Central memory CD8-positive, alpha-beta T cell (primary cell): ENCODE data around the gene TSR3.
"Not testable (repeated sequence)": the region's sequence is repeated elsewhere in the genome, so short reads cannot be mapped to it uniquely, and the experiment has no call there.

Source experiments
- ATAC-seq: fragments of 150-1000 bp; cut with Tn5 transposase; replicated peaks from 2 replicates; pipeline ENCODE4 v1.10.0; 2022; ENCODE audit warnings: mild to moderate bottlenecking, moderate FRiP score, moderate number of reproducible peaks; ENCODE audit not compliant: poor library complexity, severe bottlenecking; ENCODE audit errors: extremely low read depth
- DNase-seq, 2 donors: peaks; one replicate each; pipeline ENCODE4 v3.0.0; 2021; ENCODE audit warnings: low spot score in 2 of 2
- H3K27ac Mint-ChIP-seq: one replicate; pipeline ENCODE4 v1.8.0; 2022; ENCODE audit warnings: low read depth, mild to moderate bottlenecking, moderate library complexity, mixed read lengths
- H3K27me3 Mint-ChIP-seq: one replicate; pipeline ENCODE4 v1.8.0; 2022; ENCODE audit warnings: mixed read lengths
- H3K36me3 Mint-ChIP-seq: one replicate; pipeline ENCODE4 v1.8.0; 2022; ENCODE audit warnings: mild to moderate bottlenecking, moderate library complexity, mixed read lengths; ENCODE audit not compliant: insufficient read depth
- H3K4me1 Mint-ChIP-seq: one replicate; pipeline ENCODE4 v1.8.0; 2022; ENCODE audit warnings: mixed read lengths
- H3K4me3 Mint-ChIP-seq: one replicate; pipeline ENCODE4 v1.8.0; 2022; ENCODE audit warnings: mild to moderate bottlenecking, moderate library complexity, mixed read lengths
- H3K9me3 Mint-ChIP-seq: one replicate; pipeline ENCODE4 v1.8.0; 2022; ENCODE audit warnings: mixed read lengths

Gene TSR3

DNA sequence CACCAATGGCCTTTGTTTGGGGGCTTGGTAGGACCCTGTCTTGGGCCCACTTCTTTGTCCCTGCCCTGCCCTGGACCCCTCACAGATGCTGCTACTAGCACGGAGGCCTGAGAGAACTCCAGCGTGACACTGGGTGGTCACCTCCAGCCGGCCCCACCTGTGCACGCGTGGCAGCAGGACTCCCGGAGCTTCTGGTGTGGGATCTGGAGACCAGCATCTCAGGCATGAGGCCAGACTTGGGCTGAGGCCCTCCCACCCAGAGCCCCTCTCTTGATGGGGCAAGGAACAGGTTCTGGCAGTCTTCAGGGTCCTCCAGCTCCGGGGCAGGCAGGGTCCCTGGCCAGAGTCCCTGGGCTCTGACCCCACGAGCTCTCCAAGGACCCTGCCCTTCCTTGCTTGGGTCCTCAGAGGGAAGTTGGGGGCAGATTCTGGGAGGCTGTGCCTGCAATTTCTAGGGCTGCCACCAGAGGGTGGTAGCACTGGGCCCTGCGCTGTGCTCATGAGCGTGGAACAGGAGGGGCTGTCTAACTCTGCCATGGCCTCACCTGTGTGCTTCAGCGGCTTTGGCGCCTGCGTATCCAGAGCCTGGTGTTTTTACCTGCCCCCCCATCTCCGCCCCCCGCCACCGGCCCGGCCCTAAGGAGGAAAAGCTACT lies 21.3 kb downstream of the TSR3 start:
- H3K4me1 Mint-ChIP-seq: peaks cover 17% of the 10 kb centered on the region
- ATAC-seq (no peak), DNase-seq (no peak)
- H3K9me3 Mint-ChIP-seq: no peaks in the 10 kb centered on the region
- H3K27me3 Mint-ChIP-seq: peaks cover 8% of the 10 kb centered on the region
- peaks cover 13% of the 10 kb centered on the region for H3K36me3 Mint-ChIP-seq
- no peak overlapping the region for H3K4me3 Mint-ChIP-seq
- H3K27ac Mint-ChIP-seq: no peak overlapping the region

DNA sequence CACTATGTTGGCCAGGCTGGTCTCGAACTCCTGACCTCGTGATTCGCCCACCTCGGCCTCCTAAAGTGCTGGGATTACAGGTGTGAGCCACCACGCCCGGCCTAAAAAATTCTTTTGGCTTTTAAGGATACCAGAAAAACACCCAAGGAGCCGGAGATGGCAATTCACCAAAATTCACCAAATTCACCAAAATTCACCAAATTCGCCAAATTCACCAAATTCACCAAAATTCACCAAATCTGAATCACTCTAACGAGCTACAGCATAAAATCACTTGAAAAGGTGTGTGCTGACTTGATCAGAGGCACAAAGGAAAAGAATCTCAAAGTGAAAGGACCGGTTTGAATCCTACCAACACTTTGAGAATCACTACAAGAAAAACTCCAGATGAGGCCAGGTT lies 22.7 kb downstream of the TSR3 start:
- not testable (repeated sequence) for H3K4me3 Mint-ChIP-seq, ATAC-seq, H3K9me3 Mint-ChIP-seq, DNase-seq, H3K27me3 Mint-ChIP-seq, H3K27ac Mint-ChIP-seq
- Mint-ChIP-seq H3K4me1 (peaks cover 17% of the 10 kb centered on the region), H3K36me3 (peaks cover 18% of the 10 kb centered on the region)

DNA sequence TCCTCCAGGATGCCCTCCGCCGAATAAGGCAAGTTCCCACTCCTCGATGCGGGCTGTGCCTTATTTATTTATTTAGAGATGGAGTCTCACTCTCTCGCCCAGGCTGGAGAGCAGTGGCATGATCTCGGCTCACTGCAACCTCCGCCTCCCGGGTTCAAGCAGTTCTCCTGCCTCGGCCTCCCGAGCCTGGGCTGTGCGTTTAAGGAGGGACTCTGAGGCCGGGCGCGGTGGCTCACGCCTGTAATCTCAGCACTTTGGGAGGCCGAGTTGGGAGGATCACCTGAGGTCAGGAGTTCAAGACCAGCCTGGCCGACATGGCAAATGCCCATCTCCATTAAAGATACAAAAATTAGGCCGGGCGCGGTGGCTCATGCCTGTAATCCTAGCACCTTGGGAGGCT lies 23.5 kb downstream of the TSR3 start:
- H3K4me1 Mint-ChIP-seq: peaks cover 17% of the 10 kb centered on the region

DNA sequence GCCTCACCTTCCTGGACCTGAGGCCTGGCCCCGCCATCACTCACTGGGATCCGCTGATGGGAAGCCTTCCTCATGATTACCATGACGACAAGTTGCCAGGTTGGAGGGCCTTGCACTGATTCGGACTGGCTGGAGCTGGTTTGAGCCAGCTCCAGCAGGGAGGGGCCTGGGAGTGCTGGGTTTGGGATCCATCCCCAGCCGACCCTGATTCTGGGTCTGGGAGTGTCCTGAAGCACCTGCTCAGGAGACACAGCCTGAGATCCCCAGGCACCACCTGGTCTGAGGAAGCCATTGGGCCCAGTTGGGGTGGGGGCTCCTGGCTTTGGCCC lies 24.1 kb downstream of the TSR3 start:
- DNase-seq (no peak), ATAC-seq (no peak)
- Mint-ChIP-seq H3K27ac (no peak overlapping the region), H3K27me3 (peaks cover 5% of the 10 kb centered on the region), H3K9me3 (no peaks in the 10 kb centered on the region), H3K36me3 (peaks cover 26% of the 10 kb centered on the region), H3K4me3 (no peak overlapping the region), H3K4me1 (peaks cover 14% of the 10 kb centered on the region)

More for the DNA sequence above, 23.5 kb downstream of the TSR3 start:
- DNase-seq, H3K27ac Mint-ChIP-seq, ATAC-seq, H3K27me3 Mint-ChIP-seq, H3K4me3 Mint-ChIP-seq, H3K9me3 Mint-ChIP-seq: not testable (repeated sequence)
- peaks cover 22% of the 10 kb centered on the region for H3K36me3 Mint-ChIP-seq

DNA sequence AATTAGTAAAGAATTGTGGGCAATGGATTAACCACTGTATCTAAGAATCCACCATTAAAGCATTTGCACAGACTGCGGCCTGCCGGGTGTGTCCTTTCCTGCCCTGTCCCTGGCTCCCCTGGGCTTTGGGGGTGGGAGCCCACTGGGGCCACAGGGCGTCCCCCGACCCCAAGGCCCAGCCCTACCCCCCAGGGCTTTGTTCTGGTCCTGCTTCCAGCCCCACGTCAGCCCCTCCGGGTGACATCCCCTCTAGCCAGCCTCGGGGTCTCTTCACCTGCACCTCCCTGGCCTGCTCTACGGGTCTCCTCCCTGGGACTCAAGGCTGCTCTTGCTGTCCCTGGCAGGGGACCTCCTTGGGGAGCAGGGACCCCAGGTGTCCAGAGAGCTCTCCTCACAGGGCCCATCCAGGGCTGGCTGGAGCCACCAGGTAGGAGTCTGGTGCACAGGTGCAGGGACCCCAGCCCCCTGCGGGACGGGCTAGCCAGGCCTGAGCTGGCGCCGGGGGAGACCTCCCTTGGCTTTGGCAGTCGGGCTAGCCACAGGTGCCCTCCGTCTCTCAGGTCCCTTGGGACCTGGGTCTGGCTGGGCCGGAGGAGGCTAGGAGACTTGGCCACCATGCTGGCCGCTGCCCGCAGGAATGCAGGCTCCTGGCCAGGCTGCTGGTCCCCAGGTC lies 24.6 kb downstream of the TSR3 start:
- Mint-ChIP-seq H3K36me3 (peaks cover 30% of the 10 kb centered on the region), H3K4me1 (peaks cover 10% of the 10 kb centered on the region), H3K4me3 (no peak overlapping the region), H3K9me3 (no peaks in the 10 kb centered on the region), H3K27me3 (peaks cover under 1% of the 10 kb centered on the region), H3K27ac (no peak overlapping the region)
- DNase-seq (no peak), ATAC-seq (no peak)

DNA sequence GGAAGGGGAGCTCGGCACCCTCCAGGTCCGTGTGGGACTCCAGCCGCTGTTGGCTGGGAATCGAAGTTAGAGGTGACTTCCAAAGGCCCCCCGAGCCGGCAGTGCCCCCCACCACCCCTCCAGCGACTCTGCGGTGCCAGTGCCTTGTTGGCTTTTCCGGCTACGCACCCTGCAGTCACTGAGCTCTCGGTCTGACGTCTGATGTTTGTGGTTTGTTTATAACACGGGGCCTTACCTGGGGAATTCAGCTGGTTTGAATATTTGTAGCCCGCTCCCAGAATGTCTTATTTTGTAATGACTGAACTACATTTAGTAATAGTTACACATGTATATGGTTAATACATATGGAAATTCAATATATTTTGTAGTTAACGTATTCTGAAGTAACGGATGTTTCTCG lies 25.3 kb downstream of the TSR3 start:
- H3K4me1 Mint-ChIP-seq: peaks cover 3% of the 10 kb centered on the region
- no peaks in the 10 kb centered on the region for H3K27me3 Mint-ChIP-seq
- peaks cover 29% of the 10 kb centered on the region for H3K36me3 Mint-ChIP-seq
- H3K9me3 Mint-ChIP-seq: no peaks in the 10 kb centered on the region
- ATAC-seq (no peak), DNase-seq (no peak)
- H3K4me3 Mint-ChIP-seq: no peak overlapping the region
- H3K27ac Mint-ChIP-seq: no peak overlapping the region

DNA sequence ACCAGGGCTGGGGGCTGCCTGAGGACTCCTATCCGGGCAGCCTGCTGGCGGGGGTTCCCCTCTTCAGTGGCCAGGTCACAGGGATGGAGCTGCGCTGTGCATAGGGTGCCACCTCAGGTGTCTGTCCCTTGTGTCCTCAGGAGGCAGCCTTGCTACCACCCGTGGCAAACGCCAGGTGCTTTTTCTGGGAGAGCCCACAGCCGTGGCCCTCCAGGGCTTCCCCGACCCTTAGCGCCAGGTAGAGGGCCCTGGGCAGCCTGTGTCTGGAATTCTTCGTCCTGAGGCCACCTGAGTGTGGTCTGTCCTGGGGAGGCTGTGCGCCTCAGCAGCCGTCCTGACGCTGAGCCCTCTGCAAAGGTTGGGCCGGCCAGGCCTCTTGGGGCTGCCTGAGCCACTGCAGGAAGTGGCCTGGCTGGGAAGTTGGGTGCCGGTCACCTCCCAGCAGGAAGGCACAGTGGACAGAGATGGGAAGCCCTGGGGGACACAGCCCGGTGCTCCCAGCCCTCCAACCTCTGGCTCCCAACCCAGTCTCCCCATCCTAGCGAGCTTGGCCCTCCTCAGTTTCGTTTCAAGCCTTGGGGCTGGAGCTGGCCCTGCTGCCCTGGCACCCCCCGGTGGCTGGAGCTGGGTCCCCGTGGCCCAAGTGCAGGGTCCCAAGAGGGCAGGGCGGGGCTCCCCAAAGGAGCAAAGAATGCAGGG lies 25.9 kb downstream of the TSR3 start:
- Mint-ChIP-seq H3K27ac (no peak overlapping the region), H3K27me3 (no peaks in the 10 kb centered on the region), H3K36me3 (peaks cover 32% of the 10 kb centered on the region), H3K9me3 (no peaks in the 10 kb centered on the region), H3K4me1 (no peaks in the 10 kb centered on the region), H3K4me3 (no peak overlapping the region)
- no peak for ATAC-seq
- DNase-seq: no peak

DNA sequence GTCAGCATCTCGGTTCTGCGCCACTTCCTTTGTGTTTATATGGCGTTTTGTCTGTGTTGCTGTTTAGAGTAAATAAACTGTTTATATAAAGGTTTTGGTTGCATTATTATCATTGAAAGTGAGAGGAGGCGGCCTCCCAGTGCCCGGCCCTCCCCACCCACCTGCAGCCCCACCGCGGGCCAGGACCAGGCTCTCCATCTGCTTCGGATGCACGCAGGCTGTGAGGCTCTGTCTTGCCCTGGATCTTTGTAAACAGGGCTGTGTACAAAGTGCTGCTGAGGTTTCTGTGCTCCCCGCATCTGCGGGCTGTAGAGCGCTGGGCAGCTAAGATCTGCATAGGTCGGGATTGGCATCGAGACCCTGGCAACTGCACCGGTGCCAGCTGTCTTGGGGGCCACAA lies 26.4 kb downstream of the TSR3 start:
- DNase-seq: no peak
- H3K4me1 Mint-ChIP-seq: no peaks in the 10 kb centered on the region
- H3K27ac Mint-ChIP-seq: no peak overlapping the region
- no peak overlapping the region for H3K4me3 Mint-ChIP-seq
- peaks cover 36% of the 10 kb centered on the region for H3K36me3 Mint-ChIP-seq
- no peak for ATAC-seq
- no peaks in the 10 kb centered on the region for H3K27me3 Mint-ChIP-seq
- H3K9me3 Mint-ChIP-seq: no peaks in the 10 kb centered on the region

DNA sequence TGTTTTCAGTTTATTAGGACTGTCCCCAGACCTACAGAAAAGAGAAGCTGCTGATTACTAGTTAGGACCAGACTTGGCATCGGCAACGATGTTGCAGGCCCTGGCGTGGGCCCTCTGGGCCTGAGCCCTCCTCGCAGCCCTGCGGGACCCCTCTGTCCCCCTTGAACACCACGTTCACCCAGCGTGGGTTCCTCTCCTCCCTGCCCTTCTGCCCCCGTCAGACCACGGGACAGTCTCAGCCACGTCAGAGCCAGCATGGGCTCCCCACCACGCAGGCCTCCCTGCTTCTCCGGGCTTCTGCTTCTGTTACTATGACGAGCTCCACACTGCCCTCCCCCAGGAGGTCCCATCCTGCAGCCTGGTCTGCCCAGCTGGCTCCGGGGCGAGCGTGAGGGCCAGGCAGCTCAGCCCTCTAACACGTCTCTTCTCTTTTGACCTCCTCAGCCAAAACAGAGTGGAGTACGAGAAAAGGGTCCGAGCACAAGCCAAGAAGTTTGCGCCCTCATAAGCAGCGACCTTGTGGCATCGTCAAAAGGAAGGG lies 27.3 kb downstream of the TSR3 start:
- DNase-seq (no peak), ATAC-seq (no peak)
- Mint-ChIP-seq H3K27ac (no peak overlapping the region), H3K36me3 (peaks cover 44% of the 10 kb centered on the region), H3K27me3 (no peaks in the 10 kb centered on the region), H3K4me3 (no peak overlapping the region), H3K4me1 (no peaks in the 10 kb centered on the region), H3K9me3 (no peaks in the 10 kb centered on the region)

DNA sequence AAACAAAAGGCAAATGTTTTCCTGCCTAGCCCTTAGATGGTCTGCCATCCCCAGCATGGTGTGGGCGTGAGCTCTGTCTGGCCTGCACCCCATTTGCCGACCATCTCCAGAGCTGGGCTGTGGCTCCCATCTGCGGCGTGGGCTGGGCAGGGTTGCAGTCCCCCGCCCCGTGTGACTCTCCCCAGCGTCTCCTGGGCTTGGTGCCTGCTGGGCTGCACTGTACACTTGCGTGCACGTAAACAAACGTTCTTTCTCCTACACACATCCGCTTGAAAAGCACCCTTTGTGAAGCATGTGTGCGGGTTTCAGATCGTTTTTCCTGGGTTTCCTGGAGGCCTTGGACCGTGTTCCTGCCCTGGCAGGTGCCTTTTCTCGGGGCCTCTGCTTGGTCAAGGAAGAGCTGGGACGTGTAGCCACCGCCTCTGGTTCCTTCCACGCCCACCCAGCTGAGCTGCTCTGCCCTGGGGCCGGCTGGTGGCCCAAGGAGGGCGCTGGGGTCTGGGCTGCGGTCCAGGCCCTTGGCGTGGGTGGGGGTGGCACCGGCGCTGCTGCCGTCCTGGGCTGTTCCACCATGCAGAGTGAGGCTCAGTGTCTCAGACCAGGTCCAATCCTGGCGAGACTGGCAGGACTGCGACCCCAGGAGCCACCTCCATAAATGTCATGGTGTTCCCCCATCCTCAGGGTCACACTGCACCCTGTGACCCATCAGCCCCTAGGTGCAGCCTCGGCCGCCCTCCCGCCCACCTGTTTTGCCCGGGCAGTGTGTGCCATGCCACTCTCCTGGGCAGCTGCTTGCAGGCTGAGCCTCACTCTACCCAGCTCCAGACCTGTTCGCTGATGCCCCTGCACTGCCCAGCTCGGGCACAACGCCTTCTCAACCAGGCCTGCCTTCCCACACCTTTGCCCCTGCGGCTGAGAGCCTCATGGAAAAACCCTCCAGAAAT lies 28.1 kb downstream of the TSR3 start:
- no peak overlapping the region for H3K4me3 Mint-ChIP-seq
- DNase-seq (no peak), ATAC-seq (no peak)
- no peaks in the 10 kb centered on the region for H3K4me1 Mint-ChIP-seq
- H3K36me3 Mint-ChIP-seq: peaks cover 47% of the 10 kb centered on the region
- no peaks in the 10 kb centered on the region for H3K9me3 Mint-ChIP-seq
- no peaks in the 10 kb centered on the region for H3K27me3 Mint-ChIP-seq
- H3K27ac Mint-ChIP-seq: no peak overlapping the region

DNA sequence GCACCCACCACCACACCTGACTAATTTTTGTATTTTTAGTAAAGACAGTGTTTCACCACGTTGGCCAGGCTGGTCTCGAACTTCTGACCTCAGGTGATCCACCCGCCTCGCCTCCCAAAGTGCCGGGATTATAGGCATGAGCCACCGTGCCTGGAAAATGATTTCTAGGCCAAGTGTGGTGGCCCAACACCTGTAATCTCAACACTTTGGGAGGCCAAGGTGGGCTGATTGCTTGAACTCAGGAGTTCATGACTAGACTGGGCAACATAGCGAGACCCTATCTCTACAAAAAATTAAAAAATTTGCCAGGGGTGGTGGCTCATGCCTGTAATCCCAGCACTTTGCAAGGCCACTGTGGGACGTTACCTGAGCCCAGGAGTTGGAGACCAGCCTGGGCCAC lies 29.3 kb downstream of the TSR3 start:
- no peak overlapping the region for H3K27ac Mint-ChIP-seq
- ATAC-seq (no peak), DNase-seq (no peak)
- H3K9me3 Mint-ChIP-seq: no peaks in the 10 kb centered on the region
- no peak overlapping the region for H3K4me3 Mint-ChIP-seq
- H3K36me3 Mint-ChIP-seq: peaks cover 58% of the 10 kb centered on the region
- peaks cover 5% of the 10 kb centered on the region for H3K4me1 Mint-ChIP-seq
- no peaks in the 10 kb centered on the region for H3K27me3 Mint-ChIP-seq

DNA sequence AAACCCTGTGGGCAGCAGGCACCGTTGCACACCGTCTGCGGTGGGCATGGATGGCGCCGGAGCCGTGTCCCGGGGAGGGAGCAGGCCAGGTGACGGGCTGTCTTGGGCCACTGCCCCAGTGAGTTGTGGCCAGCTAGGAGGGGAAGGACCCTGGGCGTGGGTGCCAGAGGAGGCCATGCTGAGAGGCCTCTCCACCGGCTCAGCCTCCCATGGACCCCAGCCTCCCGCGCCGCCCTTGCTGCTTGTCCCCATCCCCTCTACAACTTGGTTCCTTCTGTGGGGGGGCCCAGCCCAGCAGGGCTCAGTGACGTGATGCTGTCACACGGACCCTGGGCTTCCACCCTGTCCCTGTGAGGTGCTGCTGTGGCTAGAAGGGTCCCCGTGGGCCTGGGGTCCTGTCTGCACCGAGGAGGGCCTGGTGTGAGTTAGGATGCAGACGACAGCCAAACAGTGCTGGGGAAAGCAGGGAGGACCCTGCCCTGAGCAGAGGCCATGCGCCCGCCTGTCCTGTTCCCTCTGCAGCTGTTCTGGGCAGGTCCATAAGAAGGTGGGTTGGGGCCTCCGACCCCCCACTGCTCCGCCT lies 30.9 kb downstream of the TSR3 start:
- Mint-ChIP-seq H3K36me3 (peaks cover 69% of the 10 kb centered on the region), H3K4me3 (no peak overlapping the region), H3K4me1 (peaks cover 5% of the 10 kb centered on the region), H3K9me3 (no peaks in the 10 kb centered on the region), H3K27me3 (no peaks in the 10 kb centered on the region), H3K27ac (no peak overlapping the region)
- DNase-seq (no peak), ATAC-seq (no peak)
